SU-DHL-6 (cell line): Measurements from ENCODE around the gene B3GNT9.

Experiments used
- EZH2phosphoT487 ChIP-seq: fragments of 200-600 bp; sonication (generic), shearing (Covaris generic); conservative IDR thresholded peaks from 2 replicates; pipeline ENCODE4 v1.6.1; 2018; ENCODE audit warnings: mild to moderate bottlenecking, antibody characterized with exemption, low read length, moderate library complexity, mixed read lengths
- TF ChIP-seq, protein P1 (sequence below): fragments of 200-600 bp; sonication (generic); IDR thresholded peaks from one replicate; pipeline ENCODE4 v1.5.1; 2017; ENCODE audit warnings: antibody characterized with exemption, mild to moderate bottlenecking, low read length, moderate library complexity; ENCODE audit not compliant: insufficient read depth, poor library complexity, severe bottlenecking

GRCh38 chr16:67191411-67191994 is 40.7 kb upstream of the B3GNT9 start:
- TF ChIP-seq, protein P1, sequence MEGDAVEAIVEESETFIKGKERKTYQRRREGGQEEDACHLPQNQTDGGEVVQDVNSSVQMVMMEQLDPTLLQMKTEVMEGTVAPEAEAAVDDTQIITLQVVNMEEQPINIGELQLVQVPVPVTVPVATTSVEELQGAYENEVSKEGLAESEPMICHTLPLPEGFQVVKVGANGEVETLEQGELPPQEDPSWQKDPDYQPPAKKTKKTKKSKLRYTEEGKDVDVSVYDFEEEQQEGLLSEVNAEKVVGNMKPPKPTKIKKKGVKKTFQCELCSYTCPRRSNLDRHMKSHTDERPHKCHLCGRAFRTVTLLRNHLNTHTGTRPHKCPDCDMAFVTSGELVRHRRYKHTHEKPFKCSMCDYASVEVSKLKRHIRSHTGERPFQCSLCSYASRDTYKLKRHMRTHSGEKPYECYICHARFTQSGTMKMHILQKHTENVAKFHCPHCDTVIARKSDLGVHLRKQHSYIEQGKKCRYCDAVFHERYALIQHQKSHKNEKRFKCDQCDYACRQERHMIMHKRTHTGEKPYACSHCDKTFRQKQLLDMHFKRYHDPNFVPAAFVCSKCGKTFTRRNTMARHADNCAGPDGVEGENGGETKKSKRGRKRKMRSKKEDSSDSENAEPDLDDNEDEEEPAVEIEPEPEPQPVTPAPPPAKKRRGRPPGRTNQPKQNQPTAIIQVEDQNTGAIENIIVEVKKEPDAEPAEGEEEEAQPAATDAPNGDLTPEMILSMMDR, result no peak
- no peak for TF ChIP-seq EZH2phosphoT487
